Measurements from ENCODE around the gene ESYT2.

- no peak for TF ChIP-seq CTCF (IDR thresholded peaks at IDR 0.05; ENCODE audit: poor library complexity)
- no peak for TF ChIP-seq EZH2phosphoT487 (IDR thresholded peaks at IDR 0.05; ENCODE audit: low read depth, severe bottlenecking, unreplicated experiment)
Observed at GRCh38 chr7:158740657-158741293, 88.5 kb downstream of the ESYT2 start.

Data from hepatocyte (in vitro differentiated cells).